Right lung (tissue), 5 donors: ENCODE measurements around the gene SFMBT1. TPM values are rescaled to one million over a fixed set of nuclear protein-coding genes. Genes with fewer than 3 reads are reported as not detected.

Experiments used
- DNase-seq, 2 donors: peaks; one replicate each; pipeline ENCODE4 v3.0.0-alpha.2; 2013
- polyA plus RNA-seq, 5 donors: library from polyadenylated mRNA; unstranded; fragments of 120-200 nt; gene quantifications; one replicate each; pipeline versions ENCODE4 v1.2.1 to v1.2.3, GENCODE V29; 2013; ENCODE audit warnings: inconsistent platforms in 1 of 5, low replicate concordance in 1 of 5; ENCODE audit not compliant: insufficient read length in 5 of 5, insufficient read depth in 1 of 5

The SFMBT1 gene
- polyA plus RNA-seq, 5 donors: 7.4 to 10.9 (median 7.9) TPM

DNA sequence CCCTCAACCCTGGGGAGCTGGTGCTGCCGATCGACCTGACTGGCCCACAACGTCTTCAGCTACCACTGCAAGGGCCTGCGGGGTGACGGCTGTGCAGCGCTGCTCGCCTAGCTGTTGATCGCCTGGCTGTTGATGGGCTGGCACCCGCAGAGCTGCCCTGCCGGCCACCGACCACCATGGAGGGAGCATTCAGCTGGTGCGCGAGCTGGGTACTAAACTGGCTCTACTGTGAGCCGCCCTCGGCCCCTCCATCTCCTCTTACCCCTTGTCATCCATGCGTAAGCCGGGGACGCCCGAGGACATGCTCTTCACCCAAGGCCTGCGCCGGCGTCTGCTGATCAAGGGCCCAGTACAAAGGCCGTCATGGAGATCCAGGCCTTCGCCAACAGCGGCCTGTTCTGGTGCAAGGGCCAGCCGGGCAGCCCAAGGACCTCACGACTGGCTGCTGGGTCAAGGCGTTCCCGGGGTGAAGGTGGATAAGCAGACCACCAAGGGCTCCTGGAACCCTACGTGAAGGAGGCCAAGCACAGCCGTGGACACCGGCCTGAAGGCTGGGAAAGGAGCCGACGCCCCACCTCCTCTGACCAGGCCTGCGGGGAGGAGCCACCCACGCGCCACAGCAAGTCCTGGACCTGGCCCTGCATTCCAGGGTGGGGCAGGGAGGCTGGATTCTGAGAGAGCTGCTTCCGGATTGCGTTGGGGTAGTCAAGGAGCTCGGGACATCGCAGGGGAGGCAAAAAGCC lies 46.9 kb downstream of the SFMBT1 start:
- DNase-seq: no peak

DNA sequence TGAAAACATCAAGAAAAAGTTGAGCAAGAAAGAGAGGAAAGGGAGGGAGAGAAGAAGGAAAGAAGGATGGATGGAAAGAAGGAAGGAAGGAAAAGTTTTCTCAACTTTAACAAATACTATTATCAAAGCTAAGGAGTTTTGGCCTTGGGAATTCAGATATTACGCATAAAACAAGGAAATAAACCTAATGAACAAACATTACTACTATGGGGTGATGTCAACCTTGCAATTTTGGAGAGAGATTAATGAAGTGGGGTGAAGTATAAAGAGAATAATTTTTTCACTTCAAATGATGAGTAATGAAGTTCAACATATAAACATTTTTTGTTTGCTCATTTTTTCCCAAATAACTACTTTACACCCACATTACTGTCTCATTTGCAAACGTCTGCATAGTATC lies 55.2 kb downstream of the SFMBT1 start:
- DNase-seq: no peak

DNA sequence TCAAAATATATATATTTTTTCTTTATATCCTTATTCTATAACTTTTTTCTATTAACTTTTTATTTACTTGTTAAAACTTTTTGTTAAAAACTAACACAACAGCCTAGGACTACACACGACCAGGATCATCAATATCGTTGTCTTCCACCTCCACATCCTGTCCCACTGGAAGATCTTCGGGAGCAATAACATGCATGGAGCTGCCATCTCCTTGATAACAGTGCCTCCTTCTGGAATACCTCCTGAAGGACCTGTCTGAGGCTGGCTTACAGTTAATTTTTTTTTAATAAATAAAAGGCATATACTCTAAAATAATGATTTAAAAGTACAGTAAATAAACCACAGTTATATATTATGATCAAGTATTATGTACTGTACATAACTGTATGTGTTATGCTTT lies 58.9 kb downstream of the SFMBT1 start:
- no peak for DNase-seq

DNA sequence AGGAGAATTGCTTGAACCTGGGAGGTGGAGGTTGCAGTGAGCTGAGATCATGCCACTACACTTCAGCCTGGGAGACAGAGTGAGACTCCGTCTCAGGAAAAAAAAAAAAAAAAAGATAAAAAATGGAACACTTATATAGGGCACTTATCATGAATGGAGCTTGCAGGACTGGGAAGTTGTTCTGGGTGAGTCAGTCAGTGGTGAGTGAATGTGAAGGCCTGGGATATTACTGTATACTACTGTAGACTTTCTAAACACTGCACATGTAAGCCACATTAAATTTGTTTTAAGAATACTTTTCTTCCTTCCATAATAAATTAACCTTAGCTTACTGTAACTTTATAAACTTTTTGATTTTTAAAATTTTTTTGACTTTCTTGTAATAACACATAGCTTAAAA lies 59.8 kb downstream of the SFMBT1 start:
- DNase-seq: no peak

DNA sequence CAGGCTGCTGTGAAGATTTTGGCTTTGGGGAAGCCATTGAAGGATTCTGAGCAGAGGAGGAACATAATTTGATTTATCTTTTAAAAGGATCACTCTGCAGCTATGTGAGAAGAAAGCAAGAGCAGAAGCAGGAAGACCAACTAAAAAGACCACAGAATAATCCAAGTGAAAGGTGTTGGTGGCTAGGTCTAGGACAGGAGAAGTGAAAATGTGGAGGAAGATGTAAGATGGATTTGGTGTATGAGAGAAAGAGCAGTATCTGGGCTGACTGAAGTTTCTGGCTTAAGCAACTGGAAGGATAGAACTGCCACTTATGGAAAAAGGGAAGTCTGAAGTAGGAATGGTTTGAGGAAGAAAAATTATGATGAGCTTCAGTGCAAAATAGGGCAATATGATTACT lies 62.0 kb downstream of the SFMBT1 start:
- DNase-seq: no peak

DNA sequence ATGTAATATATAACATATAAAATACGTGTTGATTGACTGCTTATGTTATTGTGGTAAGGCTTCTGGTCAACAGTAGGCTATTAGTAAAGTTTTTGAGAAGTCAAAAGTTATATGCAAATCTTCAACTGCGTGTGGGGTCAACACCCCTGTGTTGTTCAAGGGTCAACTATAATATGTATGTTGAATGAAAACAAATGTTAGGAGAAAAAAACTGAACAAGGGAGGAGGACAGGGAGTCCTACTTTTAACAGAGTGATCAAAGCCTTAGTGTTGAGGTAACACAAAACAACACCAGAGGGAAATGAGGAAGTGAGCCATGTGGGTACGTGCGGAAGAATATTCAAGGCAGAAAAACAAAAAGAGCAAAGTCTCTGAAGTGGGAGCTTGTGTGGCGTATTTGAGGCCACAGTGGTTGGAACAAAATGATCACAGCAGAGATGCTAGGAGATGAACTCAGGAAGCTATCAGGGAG lies 62.5 kb downstream of the SFMBT1 start:
- no peak for DNase-seq

DNA sequence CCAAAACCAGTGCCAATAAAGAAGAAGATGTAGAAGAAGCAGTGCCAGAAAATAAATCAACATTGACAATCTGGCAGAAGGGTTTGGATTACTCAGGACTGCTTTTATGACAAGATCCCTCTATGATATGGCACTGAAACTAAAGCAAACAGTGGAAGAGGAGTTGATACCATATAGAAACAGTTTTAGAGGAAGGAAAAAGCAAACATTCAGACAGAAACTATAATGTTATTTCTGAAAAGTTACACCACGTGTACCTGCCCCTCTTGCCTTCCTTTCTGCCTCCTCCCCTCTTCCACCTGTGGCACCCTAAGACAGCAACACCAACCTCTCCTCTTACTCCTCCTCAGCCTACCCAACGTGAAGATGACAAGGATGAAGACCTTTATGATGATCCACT lies 63.0 kb downstream of the SFMBT1 start:
- DNase-seq: no peak

DNA sequence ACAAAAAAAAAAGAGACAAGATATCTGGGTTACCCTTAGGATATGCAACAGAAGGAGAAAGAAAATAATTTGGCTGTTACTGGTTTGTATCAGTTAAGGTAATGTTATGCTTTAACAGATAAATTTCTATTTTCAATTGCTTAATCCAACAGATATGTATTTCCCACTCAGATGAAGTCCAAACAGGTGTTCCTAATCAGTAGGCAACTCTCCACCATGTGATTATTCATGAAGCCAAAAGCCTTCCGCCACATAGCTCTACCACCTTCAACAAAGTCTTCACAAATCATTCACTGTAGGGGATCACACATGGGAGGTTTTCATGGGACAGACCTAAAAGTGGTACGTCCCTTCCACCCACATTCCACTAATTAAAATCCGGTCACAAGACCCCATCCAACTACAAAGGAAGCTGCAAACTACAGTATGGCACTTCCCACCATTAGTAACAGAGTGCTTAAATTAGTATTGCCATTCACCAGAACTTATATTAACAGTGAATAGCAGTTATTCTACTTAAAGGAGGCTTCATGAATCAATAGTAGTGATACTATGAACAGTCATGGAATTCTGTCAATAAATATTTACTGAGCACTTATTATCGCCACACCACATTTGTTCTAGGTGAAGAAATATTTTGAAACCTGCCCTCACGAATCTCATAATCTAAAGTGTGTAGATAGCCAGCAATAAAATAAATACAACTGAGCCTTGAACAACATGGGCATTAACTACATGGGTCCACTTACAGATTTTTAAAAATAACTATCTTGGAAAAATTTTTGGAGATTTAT lies 66.5 kb downstream of the SFMBT1 start:
- DNase-seq: no peak

DNA sequence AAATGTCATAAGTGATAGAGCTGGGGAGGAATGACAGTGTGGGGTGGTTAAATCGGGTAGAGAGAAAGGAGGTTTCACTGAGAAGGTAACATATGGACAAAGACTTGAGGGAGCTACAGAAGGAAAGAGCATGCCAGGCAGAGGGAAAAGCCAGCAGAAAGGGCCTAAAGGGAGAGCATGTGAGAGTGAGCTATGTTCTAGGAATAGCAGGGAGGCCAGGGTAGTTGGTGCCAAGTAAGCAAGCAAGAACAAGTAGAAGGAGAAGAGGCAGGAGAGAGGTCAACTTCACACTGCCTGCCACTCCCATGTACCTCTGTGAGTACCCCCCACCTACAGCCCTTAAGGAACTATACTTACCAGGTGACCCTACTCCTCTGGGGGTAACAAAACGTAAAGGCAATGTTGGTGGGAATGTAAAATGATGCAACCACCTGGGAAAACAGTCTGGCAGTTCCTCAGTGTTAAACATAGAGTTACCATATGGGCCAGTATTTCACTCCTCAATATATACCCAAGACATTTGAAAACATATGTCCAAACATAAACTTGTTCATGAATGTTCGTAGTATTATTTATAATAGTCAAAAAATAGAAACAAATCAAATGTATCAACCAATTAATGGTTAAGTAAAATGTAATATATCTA lies 67.6 kb downstream of the SFMBT1 start:
- DNase-seq: no peak

DNA sequence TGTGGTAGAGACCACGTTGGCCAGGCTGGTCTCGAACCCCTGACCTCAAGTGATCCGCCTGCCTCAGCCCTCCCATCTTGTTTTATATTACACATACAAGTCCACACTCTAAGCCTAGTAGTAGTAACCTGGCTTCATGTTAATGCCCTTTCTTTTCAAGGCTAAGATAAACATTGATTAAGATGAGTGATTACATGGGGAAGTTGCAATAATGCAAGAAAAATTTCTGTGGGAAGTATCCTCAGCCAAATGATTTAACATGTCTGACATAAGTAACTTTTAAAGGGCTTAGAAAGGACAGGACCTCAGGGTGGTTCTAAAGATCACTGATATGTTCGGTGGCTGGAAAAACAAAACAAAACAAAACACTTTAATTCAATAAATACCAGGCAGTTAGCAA lies 72.1 kb downstream of the SFMBT1 start:
- DNase-seq: no peak

DNA sequence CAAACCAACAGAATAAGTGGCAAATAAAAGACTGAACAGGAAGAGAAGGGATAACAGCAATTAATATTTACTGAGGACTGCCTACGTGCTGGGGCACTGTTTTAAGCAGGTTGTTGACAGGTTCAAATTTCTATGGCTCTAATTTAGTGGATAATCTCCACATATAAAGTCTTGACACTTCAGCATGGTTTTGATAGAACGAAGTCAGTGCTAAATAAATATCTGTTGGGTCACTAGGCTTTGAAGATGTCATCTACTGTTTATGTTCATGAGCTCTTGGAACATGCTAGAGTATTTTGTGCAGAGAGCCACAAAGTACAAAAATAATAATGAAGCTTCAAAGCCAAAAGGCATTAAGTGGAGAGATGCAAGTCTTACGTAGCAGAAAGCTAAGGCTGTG lies 74.0 kb downstream of the SFMBT1 start:
- no peak for DNase-seq

DNA sequence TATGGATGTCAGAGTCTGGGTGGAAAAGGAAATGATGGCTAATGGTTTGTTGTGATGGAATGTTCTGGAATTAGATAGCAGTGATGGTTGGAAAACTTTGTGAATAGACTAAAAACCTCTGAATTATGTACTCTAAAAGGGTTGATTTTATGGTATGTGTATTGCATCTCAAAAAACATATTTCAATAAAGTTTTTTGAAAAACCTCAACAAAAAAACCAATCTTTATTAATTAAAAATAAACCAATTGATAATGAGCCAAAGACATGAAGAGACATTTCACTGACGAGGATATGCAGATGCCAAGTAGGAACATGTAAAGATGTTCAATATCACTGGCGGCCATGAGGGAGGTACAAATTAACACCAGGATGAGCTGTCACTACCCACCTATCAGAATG lies 78.5 kb downstream of the SFMBT1 start:
- DNase-seq: no peak

DNA sequence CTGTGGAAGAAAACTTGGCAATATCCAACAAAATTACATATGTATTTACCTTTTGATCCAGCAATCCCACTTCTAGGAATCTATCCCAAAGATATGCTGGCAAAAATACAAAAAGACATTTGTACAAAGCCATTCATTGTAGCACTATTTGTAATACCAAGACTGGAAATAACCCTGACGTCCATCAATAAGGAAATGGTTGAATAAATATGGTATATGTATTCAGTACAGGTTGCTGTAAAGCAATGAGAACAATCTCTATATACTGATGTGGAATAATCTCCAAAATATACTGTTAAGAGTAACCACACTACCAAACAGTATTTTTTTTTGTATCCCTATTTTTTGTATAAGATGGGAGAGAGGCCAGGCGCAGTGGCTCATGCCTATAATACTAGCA lies 83.7 kb downstream of the SFMBT1 start:
- DNase-seq: no peak

DNA sequence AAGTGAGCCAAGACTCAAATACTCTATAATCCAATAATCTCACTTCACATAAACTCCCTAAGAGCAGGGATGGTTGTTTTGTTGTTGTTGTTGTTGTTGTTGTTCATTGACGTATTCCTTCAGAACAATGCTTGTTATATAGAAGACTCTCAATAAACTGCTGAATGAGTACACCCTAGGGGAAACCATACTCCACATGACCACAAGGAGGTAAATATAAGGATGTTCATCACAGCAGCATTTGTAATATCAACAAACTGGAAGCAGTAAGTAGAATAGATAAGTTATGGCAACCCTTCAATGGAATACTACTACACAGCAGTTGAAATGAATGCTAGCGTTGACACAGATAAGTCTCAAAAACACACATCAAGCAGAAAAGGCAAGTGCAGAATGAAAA lies 86.1 kb downstream of the SFMBT1 start:
- DNase-seq: no peak

DNA sequence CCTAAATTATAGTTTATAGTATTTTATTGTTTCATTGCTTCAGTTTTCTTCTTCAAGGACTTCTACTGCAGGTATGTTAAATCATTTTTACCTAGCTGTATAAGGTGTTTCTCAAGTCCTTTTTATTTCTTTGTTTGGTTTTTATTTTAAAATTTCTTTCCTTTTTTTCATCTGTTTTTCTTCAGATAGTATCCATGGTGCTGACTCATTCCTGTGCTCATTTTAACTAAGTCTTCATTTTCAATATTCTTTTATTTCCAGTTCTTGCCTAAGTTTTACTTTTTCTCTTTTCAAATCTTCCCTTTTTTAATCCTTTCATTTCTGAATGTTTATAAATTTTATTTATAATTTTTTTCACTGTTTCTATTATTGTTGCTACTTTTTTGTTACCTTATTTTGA lies 106.3 kb downstream of the SFMBT1 start:
- no peak for DNase-seq

DNA sequence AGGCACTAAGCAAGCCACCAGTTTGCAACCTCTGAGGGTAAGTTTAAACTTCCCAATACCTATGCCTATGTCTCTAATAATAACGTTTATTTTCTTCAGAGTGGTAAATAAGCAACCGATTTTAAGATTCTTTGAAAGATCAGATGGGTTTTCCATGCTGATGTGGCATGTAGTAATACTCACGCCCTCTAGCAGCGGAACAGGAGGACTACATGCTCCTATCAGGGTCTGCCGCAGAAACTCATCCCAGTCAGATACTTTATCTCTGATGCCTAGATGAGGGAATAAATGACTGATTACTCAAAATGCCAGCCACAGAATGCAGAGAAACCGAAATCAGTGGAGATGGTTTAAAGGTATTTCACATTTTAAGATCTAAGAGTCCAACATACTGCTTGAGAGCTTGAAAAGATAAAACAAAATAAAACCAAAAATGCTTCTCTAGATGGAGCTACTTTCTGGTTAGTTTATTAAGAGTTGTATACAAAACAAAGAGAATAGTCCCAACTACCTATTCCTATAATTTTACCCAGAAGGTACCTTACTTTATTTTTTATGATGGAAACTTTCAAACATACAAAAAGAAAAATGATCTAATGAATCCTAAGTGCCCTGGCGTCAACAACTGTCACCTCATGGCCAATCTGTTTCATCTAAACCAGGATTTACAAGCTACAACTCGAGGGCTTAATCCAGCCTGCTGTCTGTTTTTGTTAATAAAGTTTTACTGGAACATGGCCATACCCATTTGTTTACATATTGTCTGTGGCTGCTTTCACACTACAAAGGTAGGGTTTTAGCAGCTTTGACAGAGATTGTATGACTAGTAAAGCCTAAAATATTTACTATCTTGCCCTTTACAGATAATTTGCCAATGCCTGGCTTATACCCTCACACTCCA lies 111.0 kb downstream of the SFMBT1 start:
- peak; percentile 20 to 42 for DNase-seq

DNA sequence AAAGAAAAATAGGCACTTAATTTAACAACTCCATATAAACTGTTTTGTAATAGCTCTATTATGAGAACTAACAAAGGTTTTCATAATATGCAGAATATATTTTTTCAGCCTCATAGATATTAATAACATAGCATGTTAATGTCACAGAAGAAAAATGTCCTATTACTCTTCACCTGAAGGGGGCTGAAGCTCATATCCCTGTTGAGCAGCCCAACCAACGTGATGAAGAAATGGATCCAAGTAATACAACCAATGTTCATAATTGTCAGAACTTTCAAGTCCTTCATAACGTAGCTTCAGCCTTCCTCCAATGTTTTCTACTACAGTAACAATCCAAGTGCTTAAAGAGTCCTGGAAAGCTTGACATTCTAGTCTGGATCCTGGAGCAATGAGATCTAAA lies 114.0 kb downstream of the SFMBT1 start:
- no peak for DNase-seq

DNA sequence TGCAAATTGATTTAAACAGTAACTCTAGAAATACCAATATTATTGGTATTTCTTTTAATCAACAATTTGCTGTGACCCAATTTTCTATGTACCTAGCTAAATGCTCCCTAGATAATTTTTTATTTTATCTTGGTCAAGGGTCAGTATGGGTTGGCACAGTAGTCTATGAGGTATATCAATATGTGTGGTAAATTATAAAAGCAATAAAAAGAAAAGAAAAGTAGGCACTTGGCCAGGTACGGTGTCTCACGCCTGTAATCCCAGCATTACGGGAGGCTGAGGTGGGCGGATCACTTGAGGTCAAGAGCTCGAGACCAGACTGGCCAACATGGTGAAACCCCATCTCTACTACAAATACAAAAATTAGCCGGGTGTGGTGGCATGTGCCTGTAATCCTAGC lies 114.5 kb downstream of the SFMBT1 start:
- no peak for DNase-seq

DNA sequence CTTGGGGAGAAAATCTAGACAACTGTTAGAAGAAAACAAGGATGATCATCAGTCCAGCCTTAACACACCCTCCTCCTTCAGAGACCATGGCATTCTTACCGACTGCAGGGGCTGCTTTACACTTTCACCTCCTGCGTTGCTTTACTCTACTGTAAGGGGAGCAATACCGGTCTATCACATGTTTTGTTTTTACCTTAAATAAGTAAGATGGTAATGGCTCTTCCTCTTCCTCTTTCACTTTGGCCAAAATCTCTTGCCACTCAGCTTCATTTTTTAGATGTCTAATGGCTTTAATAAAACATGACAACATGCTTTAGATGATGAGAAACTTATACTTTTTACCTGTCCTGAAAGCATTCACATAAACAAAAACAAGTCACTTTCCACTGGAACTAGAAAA lies 115.1 kb downstream of the SFMBT1 start:
- no peak for DNase-seq

DNA sequence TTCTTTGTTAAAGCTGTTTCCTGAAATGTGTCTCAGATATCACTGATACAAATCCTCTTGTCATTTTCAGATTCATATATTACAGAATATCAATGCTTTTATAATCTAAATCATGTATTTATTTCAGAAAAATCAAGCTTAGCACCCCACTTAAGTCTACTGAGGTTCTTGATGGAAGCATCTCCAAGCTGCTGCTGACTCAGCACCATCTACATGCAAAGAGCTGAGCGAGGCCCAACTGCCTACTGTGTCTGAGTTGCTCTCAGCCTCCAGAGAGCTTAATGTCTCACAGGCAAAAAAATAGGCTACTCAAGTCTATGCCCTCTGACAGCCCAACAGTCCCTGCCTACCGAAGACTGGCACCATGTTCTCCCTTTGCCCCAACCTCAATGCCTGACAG lies 119.3 kb downstream of the SFMBT1 start:
- DNase-seq: no peak

DNA sequence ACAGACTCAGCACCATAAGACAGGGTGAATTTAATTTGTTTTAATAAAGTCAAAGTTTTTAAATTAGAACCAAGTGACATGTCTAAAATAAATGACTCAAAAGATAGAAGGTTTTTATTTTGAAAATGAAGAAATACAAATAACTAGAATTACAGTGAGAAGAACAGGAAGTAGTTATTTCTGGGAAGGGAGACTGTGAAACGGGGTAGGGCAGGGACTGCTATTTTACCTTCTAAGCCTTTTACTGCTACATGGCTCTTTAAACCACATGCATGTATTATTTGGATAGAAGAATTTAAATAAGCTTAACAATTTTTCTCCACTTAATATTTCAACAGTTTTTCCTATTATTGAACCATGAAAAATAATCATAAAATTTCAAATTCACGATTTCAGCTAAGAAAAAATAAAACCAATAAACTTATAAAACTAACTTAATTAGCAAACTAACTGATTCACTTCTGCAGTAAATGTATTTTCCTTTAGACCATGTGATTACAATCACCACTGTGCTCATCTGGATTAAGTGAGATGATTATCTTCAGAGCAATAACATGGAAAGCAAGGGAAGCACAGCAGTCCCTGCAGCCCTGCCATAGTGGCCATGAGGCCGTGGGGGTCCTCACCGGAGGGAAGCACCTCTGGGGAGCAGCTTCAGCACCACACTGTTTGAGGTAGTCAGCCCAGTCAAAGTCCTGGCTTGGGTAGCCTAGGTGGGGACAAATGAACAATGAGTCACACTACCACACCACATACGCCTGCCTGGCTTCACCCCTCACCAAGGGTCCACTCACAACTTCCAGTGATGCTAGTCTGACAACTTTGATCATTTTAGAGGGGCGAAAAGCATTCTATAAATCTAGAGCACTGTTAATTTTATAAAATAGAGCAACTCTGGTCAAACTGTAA lies 120.2 kb downstream of the SFMBT1 start:
- DNase-seq: no peak
